NB4 (cell line): ENCODE measurements around the gene CHD2.

Source experiments
- DNase-seq: peaks from one replicate; pipeline ENCODE4 v3.0.0; 2010; ENCODE audit warnings: low read depth
- H3K4me3 ChIP-seq: one replicate; pipeline ENCODE4 v1.5.1; 2011; ENCODE audit warnings: mild to moderate bottlenecking, low read depth, low read length, moderate library complexity
- MAX ChIP-seq: IDR thresholded peaks from 2 replicates; pipeline ENCODE4 v1.6.1; 2011; ENCODE audit warnings: low read depth, low read length
- MYC ChIP-seq: IDR thresholded peaks from 2 replicates; pipeline ENCODE4 v1.6.1; 2011; ENCODE audit warnings: low read depth, low read length
- POLR2A ChIP-seq: IDR thresholded peaks from 2 replicates; pipeline ENCODE4 v1.6.1; 2011; ENCODE audit warnings: mild to moderate bottlenecking; ENCODE audit not compliant: insufficient read length; ENCODE audit errors: extremely low read depth
- TF ChIP-seq, protein P1 (sequence below): IDR thresholded peaks from one replicate; pipeline ENCODE4 v1.5.1; 2012; ENCODE audit warnings: low read depth, low read length

Gene CHD2

DNA sequence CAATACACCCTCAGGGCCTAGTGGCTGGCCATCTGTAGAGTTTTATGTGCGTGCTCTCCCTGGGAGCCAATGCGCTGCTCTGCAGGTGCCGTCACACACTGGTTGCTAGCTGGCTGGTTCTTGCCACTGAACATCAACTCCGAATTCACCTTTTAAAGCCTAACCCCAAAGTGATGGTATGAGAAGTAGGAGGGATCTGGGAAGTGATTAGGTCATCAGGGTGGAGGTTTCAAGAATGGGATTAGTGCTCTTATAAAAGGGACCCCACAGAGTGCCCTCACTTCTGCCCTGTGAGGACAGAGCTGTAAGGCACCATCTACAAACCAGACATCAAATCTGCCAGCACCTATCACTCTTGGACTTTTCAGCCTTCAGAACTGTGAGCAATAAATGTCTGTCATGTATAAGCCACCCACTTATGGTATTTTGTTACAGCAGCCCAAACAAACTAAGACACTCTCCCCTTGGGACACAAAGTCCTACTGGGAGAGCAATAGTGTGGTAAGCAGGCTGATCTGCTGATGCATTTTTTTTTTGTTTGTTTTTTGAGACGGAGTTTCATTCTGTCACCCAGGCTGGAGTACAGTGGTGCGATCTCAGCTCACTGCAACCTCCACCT lies 168.6 kb downstream of the CHD2 start:
- TF ChIP-seq POLR2A (no peak), MYC (no peak), MAX (no peak)
- TF ChIP-seq, protein P1, sequence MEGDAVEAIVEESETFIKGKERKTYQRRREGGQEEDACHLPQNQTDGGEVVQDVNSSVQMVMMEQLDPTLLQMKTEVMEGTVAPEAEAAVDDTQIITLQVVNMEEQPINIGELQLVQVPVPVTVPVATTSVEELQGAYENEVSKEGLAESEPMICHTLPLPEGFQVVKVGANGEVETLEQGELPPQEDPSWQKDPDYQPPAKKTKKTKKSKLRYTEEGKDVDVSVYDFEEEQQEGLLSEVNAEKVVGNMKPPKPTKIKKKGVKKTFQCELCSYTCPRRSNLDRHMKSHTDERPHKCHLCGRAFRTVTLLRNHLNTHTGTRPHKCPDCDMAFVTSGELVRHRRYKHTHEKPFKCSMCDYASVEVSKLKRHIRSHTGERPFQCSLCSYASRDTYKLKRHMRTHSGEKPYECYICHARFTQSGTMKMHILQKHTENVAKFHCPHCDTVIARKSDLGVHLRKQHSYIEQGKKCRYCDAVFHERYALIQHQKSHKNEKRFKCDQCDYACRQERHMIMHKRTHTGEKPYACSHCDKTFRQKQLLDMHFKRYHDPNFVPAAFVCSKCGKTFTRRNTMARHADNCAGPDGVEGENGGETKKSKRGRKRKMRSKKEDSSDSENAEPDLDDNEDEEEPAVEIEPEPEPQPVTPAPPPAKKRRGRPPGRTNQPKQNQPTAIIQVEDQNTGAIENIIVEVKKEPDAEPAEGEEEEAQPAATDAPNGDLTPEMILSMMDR, result no peak
- H3K4me3 ChIP-seq, result no peak overlapping the region
- no peak for DNase-seq

DNA sequence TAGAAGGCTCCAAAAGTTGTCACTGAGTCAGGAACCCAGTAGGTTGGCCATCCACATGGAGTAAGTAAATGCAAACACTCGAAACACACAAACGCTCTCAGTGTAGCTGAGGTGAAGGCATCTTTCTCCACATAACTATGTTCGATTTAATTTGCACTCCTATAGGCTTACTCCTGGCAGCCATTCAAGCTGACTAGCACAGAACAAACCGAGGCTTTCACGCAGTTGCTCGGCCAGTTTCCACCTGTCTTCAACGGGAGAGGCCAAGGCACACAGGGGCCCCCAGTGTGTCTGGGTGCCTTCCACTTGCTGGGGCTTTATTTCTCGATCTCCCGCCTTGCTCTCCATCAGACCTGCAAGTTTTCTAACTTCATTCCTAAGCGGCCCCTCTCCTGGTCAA lies 170.0 kb downstream of the CHD2 start:
- no peak for DNase-seq
- TF ChIP-seq MYC (no peak), MAX (no peak), POLR2A (no peak)
- TF ChIP-seq, protein P1, result no peak
- H3K4me3 ChIP-seq, result no peak overlapping the region

- no peak overlapping the region for H3K4me3 ChIP-seq
- no peak for TF ChIP-seq MAX
- DNase-seq, result no peak
These were observed 170.6 kb downstream of the CHD2 start for GRCh38 chr15:93070551-93071296.

DNA sequence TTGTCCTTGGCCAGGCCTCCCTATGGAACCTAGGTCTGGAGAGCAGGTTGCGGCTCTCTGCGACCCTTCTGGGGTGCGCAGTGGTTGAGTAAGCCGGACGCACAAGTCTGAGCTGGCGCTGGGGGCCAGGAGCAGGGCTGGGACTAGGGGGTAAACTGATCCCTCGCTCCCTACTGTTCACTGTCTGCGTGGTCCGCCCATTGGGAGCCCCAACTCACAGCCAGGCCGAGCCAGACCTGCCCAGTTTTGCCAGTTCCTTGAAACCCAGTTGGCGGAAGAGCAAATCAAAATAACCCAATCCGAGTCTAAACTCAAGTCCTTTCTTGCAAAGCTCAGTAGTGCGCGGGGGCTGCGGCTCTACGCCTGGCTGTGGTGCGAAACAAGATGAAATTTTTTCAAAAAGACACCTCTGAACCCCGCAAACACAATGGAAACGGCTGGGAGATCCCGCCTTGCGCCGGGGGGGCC lies 171.4 kb downstream of the CHD2 start:
- no peak for DNase-seq
- H3K4me3 ChIP-seq, result no peak overlapping the region
- TF ChIP-seq MYC, result no peak
- TF ChIP-seq, protein P1, result no peak
- TF ChIP-seq POLR2A, result no peak
- TF ChIP-seq MAX, result no peak

GRCh38 chr15:93072011-93072410 lies 171.9 kb downstream of the CHD2 start:
- no peak overlapping the region for H3K4me3 ChIP-seq
- TF ChIP-seq MYC (no peak), MAX (no peak), POLR2A (no peak)
- TF ChIP-seq, protein P1, result no peak
- no peak for DNase-seq
